ENCODE results near the gene MAPT. TPM values are rescaled to one million over a fixed set of nuclear protein-coding genes. Genes with fewer than 3 reads are reported as not detected.

Gene MAPT
- total and polyA plus RNA-seq, 2 of the 13 experiments (the other 11 are each of a cell fraction or from before 2014, with no cell fraction given) = 2.1 to 2.8 TPM

DNA sequence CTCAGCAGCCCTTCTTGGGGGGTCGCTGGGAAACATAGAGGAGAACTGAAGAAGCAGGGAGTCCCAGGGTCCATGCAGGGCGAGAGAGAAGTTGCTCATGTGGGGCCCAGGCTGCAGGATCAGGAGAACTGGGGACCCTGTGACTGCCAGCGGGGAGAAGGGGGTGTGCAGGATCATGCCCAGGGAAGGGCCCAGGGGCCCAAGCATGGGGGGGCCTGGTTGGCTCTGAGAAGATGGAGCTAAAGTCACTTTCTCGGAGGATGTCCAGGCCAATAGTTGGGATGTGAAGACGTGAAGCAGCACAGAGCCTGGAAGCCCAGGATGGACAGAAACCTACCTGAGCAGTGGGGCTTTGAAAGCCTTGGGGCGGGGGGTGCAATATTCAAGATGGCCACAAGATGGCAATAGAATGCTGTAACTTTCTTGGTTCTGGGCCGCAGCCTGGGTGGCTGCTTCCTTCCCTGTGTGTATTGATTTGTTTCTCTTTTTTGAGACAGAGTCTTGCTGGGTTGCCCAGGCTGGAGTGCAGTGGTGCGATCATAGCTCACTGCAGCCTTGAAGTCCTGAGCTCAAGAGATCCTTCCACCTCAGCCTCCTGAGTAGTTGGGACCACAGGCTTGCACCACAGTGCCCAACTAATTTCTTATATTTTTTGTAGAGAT lies 108.1 kb downstream of the MAPT start (continued):
- TF ChIP-seq, protein P1, sequence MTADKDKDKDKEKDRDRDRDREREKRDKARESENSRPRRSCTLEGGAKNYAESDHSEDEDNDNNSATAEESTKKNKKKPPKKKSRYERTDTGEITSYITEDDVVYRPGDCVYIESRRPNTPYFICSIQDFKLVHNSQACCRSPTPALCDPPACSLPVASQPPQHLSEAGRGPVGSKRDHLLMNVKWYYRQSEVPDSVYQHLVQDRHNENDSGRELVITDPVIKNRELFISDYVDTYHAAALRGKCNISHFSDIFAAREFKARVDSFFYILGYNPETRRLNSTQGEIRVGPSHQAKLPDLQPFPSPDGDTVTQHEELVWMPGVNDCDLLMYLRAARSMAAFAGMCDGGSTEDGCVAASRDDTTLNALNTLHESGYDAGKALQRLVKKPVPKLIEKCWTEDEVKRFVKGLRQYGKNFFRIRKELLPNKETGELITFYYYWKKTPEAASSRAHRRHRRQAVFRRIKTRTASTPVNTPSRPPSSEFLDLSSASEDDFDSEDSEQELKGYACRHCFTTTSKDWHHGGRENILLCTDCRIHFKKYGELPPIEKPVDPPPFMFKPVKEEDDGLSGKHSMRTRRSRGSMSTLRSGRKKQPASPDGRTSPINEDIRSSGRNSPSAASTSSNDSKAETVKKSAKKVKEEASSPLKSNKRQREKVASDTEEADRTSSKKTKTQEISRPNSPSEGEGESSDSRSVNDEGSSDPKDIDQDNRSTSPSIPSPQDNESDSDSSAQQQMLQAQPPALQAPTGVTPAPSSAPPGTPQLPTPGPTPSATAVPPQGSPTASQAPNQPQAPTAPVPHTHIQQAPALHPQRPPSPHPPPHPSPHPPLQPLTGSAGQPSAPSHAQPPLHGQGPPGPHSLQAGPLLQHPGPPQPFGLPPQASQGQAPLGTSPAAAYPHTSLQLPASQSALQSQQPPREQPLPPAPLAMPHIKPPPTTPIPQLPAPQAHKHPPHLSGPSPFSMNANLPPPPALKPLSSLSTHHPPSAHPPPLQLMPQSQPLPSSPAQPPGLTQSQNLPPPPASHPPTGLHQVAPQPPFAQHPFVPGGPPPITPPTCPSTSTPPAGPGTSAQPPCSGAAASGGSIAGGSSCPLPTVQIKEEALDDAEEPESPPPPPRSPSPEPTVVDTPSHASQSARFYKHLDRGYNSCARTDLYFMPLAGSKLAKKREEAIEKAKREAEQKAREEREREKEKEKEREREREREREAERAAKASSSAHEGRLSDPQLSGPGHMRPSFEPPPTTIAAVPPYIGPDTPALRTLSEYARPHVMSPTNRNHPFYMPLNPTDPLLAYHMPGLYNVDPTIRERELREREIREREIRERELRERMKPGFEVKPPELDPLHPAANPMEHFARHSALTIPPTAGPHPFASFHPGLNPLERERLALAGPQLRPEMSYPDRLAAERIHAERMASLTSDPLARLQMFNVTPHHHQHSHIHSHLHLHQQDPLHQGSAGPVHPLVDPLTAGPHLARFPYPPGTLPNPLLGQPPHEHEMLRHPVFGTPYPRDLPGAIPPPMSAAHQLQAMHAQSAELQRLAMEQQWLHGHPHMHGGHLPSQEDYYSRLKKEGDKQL (CRISPR knock-in tag; IDR thresholded peaks at IDR 0.05; ENCODE audit: low read depth) = no peak
- TF ChIP-seq ZNF256 (CRISPR knock-in tag; conservative IDR thresholded peaks at IDR 0.05) (no peak), YEATS4 (CRISPR knock-in tag; IDR thresholded peaks at IDR 0.05; ENCODE audit: borderline replicate concordance) (no peak), HNRNPH1 (optimal IDR thresholded peaks at IDR 0.05; ENCODE audit: low read depth, low read length) (no peak), TARDBP (CRISPR knock-in tag; IDR thresholded peaks at IDR 0.05) (peak; percentile 74), ZBTB8A (CRISPR knock-in tag; IDR thresholded peaks at IDR 0.05; ENCODE audit: borderline replicate concordance, low read depth) (no peak), PHB2 (IDR thresholded peaks at IDR 0.05; ENCODE audit: partially characterized antibody) (no peak), ONECUT2 (CRISPR knock-in tag; IDR thresholded peaks at IDR 0.05) (peak; percentile 96), HNRNPLL (IDR thresholded peaks at IDR 0.05; ENCODE audit: low read depth, low read length, poor library complexity, severe bottlenecking) (no peak), ZNF83 (CRISPR knock-in tag; IDR thresholded peaks at IDR 0.05; ENCODE audit: borderline replicate concordance) (no peak), CCDC6 (CRISPR knock-in tag; IDR thresholded peaks at IDR 0.05) (no peak)
- TF ChIP-seq, protein P2, sequence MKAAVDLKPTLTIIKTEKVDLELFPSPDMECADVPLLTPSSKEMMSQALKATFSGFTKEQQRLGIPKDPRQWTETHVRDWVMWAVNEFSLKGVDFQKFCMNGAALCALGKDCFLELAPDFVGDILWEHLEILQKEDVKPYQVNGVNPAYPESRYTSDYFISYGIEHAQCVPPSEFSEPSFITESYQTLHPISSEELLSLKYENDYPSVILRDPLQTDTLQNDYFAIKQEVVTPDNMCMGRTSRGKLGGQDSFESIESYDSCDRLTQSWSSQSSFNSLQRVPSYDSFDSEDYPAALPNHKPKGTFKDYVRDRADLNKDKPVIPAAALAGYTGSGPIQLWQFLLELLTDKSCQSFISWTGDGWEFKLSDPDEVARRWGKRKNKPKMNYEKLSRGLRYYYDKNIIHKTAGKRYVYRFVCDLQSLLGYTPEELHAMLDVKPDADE (CRISPR knock-in tag; IDR thresholded peaks at IDR 0.05) = no peak
- TF ChIP-seq, protein P3, sequence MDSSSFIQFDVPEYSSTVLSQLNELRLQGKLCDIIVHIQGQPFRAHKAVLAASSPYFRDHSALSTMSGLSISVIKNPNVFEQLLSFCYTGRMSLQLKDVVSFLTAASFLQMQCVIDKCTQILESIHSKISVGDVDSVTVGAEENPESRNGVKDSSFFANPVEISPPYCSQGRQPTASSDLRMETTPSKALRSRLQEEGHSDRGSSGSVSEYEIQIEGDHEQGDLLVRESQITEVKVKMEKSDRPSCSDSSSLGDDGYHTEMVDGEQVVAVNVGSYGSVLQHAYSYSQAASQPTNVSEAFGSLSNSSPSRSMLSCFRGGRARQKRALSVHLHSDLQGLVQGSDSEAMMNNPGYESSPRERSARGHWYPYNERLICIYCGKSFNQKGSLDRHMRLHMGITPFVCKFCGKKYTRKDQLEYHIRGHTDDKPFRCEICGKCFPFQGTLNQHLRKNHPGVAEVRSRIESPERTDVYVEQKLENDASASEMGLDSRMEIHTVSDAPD (CRISPR knock-in tag; IDR thresholded peaks at IDR 0.05) = no peak
- TF ChIP-seq, protein P4, sequence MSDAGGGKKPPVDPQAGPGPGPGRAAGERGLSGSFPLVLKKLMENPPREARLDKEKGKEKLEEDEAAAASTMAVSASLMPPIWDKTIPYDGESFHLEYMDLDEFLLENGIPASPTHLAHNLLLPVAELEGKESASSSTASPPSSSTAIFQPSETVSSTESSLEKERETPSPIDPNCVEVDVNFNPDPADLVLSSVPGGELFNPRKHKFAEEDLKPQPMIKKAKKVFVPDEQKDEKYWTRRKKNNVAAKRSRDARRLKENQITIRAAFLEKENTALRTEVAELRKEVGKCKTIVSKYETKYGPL (CRISPR knock-in tag; IDR thresholded peaks at IDR 0.05) = no peak
- TF ChIP-seq, protein P5, sequence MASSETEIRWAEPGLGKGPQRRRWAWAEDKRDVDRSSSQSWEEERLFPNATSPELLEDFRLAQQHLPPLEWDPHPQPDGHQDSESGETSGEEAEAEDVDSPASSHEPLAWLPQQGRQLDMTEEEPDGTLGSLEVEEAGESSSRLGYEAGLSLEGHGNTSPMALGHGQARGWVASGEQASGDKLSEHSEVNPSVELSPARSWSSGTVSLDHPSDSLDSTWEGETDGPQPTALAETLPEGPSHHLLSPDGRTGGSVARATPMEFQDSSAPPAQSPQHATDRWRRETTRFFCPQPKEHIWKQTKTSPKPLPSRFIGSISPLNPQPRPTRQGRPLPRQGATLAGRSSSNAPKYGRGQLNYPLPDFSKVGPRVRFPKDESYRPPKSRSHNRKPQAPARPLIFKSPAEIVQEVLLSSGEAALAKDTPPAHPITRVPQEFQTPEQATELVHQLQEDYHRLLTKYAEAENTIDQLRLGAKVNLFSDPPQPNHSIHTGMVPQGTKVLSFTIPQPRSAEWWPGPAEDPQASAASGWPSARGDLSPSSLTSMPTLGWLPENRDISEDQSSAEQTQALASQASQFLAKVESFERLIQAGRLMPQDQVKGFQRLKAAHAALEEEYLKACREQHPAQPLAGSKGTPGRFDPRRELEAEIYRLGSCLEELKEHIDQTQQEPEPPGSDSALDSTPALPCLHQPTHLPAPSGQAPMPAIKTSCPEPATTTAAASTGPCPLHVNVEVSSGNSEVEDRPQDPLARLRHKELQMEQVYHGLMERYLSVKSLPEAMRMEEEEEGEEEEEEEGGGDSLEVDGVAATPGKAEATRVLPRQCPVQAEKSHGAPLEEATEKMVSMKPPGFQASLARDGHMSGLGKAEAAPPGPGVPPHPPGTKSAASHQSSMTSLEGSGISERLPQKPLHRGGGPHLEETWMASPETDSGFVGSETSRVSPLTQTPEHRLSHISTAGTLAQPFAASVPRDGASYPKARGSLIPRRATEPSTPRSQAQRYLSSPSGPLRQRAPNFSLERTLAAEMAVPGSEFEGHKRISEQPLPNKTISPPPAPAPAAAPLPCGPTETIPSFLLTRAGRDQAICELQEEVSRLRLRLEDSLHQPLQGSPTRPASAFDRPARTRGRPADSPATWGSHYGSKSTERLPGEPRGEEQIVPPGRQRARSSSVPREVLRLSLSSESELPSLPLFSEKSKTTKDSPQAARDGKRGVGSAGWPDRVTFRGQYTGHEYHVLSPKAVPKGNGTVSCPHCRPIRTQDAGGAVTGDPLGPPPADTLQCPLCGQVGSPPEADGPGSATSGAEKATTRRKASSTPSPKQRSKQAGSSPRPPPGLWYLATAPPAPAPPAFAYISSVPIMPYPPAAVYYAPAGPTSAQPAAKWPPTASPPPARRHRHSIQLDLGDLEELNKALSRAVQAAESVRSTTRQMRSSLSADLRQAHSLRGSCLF (CRISPR knock-in tag; IDR thresholded peaks at IDR 0.05; ENCODE audit: borderline replicate concordance) = no peak

Data from HepG2 (cell line).